Measurements from ENCODE around the gene TNRC6A.

Gene TNRC6A

DNA sequence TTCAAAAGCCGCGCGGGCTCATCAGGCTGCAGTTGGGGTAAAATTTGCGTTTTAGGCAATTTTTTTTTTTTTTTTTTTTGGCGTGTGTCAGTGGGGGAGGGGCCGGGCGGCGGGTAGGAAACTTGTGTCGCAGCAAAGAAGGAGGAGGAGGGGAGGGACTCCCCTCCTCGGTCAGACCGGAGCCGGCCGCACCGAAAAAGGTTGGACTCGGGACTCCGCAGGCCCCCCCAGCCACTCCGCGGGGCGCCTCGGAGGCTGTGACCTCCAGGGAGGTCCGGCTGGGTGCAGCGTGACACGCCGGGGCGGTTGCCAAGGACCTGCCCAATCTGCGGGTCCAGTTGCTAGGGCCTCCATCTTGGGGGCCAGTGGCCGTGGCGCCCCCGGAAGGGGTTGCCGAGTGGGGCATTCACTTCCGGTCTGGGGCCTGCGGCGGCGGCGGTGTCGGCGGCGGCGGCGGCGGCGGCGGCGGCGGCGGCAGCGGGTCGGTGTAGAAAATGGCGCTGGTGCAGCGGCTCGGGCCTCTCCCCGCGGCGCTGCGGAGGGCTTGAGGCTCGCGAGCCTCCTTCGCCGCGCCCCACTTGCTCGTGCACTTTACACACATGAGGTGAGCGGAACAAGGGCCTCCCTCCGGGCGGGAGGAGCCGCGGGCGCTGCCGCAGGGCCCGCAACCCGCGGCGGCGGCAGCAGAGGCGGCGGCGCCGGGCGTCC lies at the start of gene TNRC6A:
Gene TNRC6A (plus strand): TSS at position 409 of the 708 bp plus-strand sequence. CDS start 191 bp downstream, at position 600.
- Mint-ChIP-seq H3K4me1 (peaks cover 36% of the 10 kb centered on the region), H3K27ac (peak within 1 kb of the TSS; percentile 98)
- ATAC-seq = peak; percentile 96

GRCh38 chr16:24681793-24682192 lies 47.7 kb upstream of the TNRC6A start:
- Mint-ChIP-seq H3K27me3 (no peaks in the 10 kb centered on the region), H3K4me3 (no peak overlapping the region), H3K27ac (no peak overlapping the region), H3K36me3 (no peaks in the 10 kb centered on the region), H3K4me1 (no peaks in the 10 kb centered on the region), H3K9me3 (no peaks in the 10 kb centered on the region)
- ATAC-seq = no peak

More for the DNA sequence above, at the start of gene TNRC6A:
- Mint-ChIP-seq H3K27me3 (no peaks in the 10 kb centered on the region), H3K9me3 (no peaks in the 10 kb centered on the region), H3K36me3 (peaks cover 25% of the 10 kb centered on the region), H3K4me3 (peak within 1 kb of the TSS; percentile 98)

DNA sequence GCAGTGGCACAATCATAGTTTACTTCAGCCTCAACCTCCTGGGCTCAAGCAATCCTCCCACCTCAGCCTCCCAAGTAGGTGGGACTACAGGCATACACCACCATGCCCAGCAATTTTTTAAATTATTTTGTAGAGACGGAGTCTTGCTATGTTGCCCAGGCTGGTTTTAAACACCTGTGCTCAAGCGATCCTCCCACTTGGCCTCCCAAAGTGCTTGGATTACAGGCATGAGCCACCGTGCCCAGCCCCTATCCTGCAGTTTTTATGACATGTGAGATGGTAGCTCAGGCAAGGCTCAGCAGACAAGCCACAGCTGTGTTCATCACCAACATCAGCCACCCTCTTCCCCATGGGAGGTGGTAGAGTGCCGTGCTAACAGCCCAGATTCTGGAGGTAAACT lies 46.2 kb upstream of the TNRC6A start:
- Mint-ChIP-seq H3K9me3 (peaks cover 2% of the 10 kb centered on the region), H3K27me3 (no peaks in the 10 kb centered on the region), H3K4me1 (no peaks in the 10 kb centered on the region), H3K36me3 (peaks cover 6% of the 10 kb centered on the region), H3K27ac (no peak overlapping the region), H3K4me3 (no peak overlapping the region)
- ATAC-seq = no peak

GRCh38 chr16:24683847-24684493 lies 45.5 kb upstream of the TNRC6A start:
- peaks cover 2% of the 10 kb centered on the region for H3K9me3 Mint-ChIP-seq

GRCh38 chr16:24685539-24686432 lies 43.7 kb upstream of the TNRC6A start:
- ATAC-seq = no peak
- H3K36me3 Mint-ChIP-seq = peaks cover 6% of the 10 kb centered on the region
- H3K4me1 Mint-ChIP-seq = no peaks in the 10 kb centered on the region
- no peaks in the 10 kb centered on the region for H3K27me3 Mint-ChIP-seq
- peaks cover 2% of the 10 kb centered on the region for H3K9me3 Mint-ChIP-seq
- no peak overlapping the region for H3K27ac Mint-ChIP-seq
- H3K4me3 Mint-ChIP-seq = no peak overlapping the region

More at GRCh38 chr16:24683847-24684493, 45.5 kb upstream of the TNRC6A start:
- no peaks in the 10 kb centered on the region for H3K4me1 Mint-ChIP-seq
- peaks cover 6% of the 10 kb centered on the region for H3K36me3 Mint-ChIP-seq
- ATAC-seq = no peak
- no peaks in the 10 kb centered on the region for H3K27me3 Mint-ChIP-seq
- H3K4me3 Mint-ChIP-seq = no peak overlapping the region
- H3K27ac Mint-ChIP-seq = no peak overlapping the region

DNA sequence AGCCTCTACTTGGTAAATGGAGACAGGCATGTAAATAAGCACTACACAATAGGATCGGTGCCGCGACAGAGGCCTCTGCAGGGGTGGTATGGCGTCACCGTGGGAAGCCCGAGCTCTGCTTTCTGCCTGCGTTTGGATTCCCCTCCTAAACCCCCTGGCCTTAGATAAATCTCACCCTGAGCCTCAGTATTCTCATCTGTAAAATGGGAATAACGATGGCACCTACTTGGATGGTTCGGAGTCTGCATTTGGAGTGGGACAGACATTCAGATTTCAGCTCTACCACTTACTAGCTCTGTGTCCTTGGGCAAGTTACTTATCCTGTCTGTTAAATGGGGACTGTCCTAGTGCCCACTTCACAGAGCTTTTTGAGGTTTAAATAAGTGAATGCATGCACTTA lies 42.8 kb upstream of the TNRC6A start:
- peaks cover 2% of the 10 kb centered on the region for H3K9me3 Mint-ChIP-seq
- H3K27me3 Mint-ChIP-seq = no peaks in the 10 kb centered on the region
- no peak for ATAC-seq
- H3K4me1 Mint-ChIP-seq = no peaks in the 10 kb centered on the region
- no peak overlapping the region for H3K4me3 Mint-ChIP-seq
- H3K36me3 Mint-ChIP-seq = peaks cover 6% of the 10 kb centered on the region
- H3K27ac Mint-ChIP-seq = no peak overlapping the region

DNA sequence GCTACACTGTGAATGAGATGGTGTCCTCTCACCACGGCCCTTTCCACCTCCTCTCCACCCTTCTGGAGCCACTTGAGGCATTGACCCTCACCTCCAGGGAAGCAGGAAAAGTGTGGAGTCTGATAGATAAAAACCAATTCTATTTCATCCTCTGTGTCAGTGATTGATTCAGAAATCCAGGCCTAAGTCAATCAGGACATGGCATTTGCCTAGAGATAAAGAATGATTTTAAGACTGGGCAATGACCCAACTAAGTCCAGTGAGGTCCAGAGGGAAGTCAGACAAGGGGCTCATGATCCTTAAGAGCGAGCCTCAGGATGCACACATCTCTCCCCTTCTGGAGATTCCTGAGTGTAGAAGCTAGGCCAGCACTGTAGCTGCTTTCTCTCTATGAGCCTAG lies 41.1 kb upstream of the TNRC6A start:
- Mint-ChIP-seq H3K9me3 (peaks cover 2% of the 10 kb centered on the region), H3K4me3 (no peak overlapping the region), H3K27ac (no peak overlapping the region), H3K4me1 (no peaks in the 10 kb centered on the region), H3K36me3 (peaks cover 6% of the 10 kb centered on the region), H3K27me3 (no peaks in the 10 kb centered on the region)
- ATAC-seq = no peak

GRCh38 chr16:24689128-24689527 lies 40.3 kb upstream of the TNRC6A start:
- Mint-ChIP-seq H3K27me3 (no peaks in the 10 kb centered on the region), H3K36me3 (peaks cover 6% of the 10 kb centered on the region), H3K4me1 (no peaks in the 10 kb centered on the region), H3K27ac (no peak overlapping the region), H3K9me3 (peaks cover 2% of the 10 kb centered on the region), H3K4me3 (no peak overlapping the region)
- no peak for ATAC-seq

DNA sequence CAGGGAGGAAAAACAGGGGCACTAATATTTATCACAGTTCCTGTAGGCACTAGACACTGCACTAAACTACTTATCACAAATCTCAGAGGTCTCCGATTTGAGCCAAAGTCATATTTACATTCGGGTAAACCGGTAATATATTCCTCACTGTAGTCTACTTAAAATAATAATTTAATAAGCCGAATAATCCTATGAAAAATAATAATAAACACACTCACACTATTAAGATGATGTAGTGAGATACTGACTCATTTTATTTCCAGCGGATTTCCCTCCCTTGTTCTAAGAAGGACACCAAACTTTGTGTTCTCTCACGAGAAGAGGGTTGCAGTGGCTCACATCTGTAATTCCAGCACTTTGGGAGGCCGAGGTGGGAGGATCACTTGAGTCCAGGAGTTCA lies 36.6 kb upstream of the TNRC6A start:
- Mint-ChIP-seq H3K27ac (no peak overlapping the region), H3K4me3 (no peak overlapping the region), H3K27me3 (no peaks in the 10 kb centered on the region), H3K4me1 (no peaks in the 10 kb centered on the region), H3K36me3 (peaks cover under 1% of the 10 kb centered on the region), H3K9me3 (no peaks in the 10 kb centered on the region)
- ATAC-seq = no peak

DNA sequence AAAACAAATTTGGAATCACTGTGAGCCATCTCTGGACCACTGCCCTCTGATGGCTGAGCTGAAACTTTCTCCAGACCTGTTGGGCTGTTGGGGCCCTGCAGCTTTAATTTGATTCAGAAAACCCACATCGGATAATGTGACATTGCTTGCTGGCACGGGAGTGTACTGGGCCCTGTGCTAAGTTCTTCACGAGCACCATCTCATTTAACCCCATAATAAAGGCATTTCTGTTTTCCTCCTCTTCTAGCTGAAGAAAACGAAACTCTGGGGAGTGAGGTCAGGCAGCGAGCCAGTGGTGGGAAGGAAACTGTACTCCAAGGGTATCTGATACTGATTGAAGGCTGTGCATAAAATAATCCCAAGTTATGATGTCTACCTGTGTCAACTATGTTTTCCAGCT lies 34.5 kb upstream of the TNRC6A start:
- no peak overlapping the region for H3K4me3 Mint-ChIP-seq
- no peaks in the 10 kb centered on the region for H3K27me3 Mint-ChIP-seq
- no peak for ATAC-seq
- no peaks in the 10 kb centered on the region for H3K4me1 Mint-ChIP-seq
- H3K27ac Mint-ChIP-seq = no peak overlapping the region
- H3K36me3 Mint-ChIP-seq = no peaks in the 10 kb centered on the region
- peaks cover 3% of the 10 kb centered on the region for H3K9me3 Mint-ChIP-seq

DNA sequence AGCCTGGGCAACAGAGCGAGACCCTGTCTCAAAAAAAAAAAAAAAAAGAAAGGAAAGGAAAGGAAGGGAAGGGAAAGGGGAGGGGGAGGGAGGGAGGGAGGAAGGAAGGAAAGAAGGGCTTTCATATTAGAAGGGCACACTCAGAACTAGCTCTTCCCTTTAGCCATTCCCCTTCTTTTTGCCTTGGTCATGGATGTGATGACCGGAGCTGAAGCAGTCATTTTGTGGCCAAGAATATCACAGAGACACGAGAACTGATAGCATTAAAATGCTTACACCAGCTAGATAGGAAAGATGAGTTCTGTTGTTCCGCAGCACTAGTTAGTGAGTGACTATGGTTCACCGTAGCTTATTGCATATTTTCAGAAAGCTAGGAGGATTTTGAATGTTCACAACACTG lies 32.8 kb upstream of the TNRC6A start:
- Mint-ChIP-seq H3K4me1 (peaks cover 2% of the 10 kb centered on the region), H3K4me3 (no peak overlapping the region), H3K9me3 (peaks cover 3% of the 10 kb centered on the region), H3K27me3 (peaks cover 4% of the 10 kb centered on the region), H3K36me3 (no peaks in the 10 kb centered on the region), H3K27ac (no peak overlapping the region)
- no peak for ATAC-seq

GRCh38 chr16:24698308-24698707 lies 31.1 kb upstream of the TNRC6A start:
- no peaks in the 10 kb centered on the region for H3K36me3 Mint-ChIP-seq
- H3K9me3 Mint-ChIP-seq = peaks cover 3% of the 10 kb centered on the region
- no peak for ATAC-seq
- H3K27me3 Mint-ChIP-seq = peaks cover 15% of the 10 kb centered on the region
- H3K27ac Mint-ChIP-seq = no peak overlapping the region
- no peak overlapping the region for H3K4me3 Mint-ChIP-seq
- peaks cover 5% of the 10 kb centered on the region for H3K4me1 Mint-ChIP-seq

DNA sequence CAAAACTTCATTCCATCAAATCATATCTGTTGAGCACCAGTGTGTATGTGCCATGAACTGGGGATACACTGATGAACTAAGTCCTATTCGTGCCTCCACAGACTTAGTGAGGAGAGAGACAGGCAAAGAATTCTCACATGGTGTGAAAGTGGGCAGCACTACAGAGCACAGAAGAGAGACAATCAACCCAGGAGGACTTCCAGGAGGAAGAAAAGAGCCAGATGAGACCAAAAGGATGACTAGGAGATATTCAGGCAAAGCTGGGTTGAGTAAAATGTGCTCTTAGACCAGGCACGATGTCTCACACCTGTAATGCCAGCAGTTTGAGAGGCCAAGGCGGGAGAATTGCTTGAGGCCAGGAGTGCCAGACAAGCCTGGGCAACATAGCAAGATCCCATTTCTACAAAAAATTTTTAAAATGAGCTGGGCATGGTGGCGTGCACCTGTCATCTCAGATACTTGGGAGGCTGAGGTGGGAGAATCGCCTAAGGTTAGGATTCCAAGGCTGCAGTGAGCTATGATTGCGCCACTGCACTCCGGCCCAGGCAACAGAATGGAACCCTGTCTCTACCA lies 30.2 kb upstream of the TNRC6A start:
- Mint-ChIP-seq H3K27ac (no peak overlapping the region), H3K9me3 (peaks cover 3% of the 10 kb centered on the region), H3K27me3 (peaks cover 15% of the 10 kb centered on the region), H3K36me3 (no peaks in the 10 kb centered on the region), H3K4me3 (no peak overlapping the region), H3K4me1 (peaks cover 5% of the 10 kb centered on the region)
- no peak for ATAC-seq

GRCh38 chr16:24700549-24701392 lies 28.7 kb upstream of the TNRC6A start:
- Mint-ChIP-seq H3K9me3 (peaks cover 3% of the 10 kb centered on the region), H3K4me3 (no peak overlapping the region), H3K27me3 (peaks cover 15% of the 10 kb centered on the region), H3K4me1 (peaks cover 5% of the 10 kb centered on the region), H3K27ac (no peak overlapping the region), H3K36me3 (no peaks in the 10 kb centered on the region)
- no peak for ATAC-seq
